WTC11 (cell line): Measurements from ENCODE around the gene ITPR2.

Experiments
- ATF1 ChIP-seq: sonication (generic); formaldehyde crosslinking; IDR thresholded peaks from 2 replicates; pipeline ENCODE4 v1.8.1; 2023; ENCODE audit warnings: mild to moderate bottlenecking, moderate library complexity, missing genetic modification reagents
- FOXP1 ChIP-seq: sonication (generic); formaldehyde crosslinking; IDR thresholded peaks from 2 replicates; pipeline ENCODE4 v1.8.0; 2022; ENCODE audit warnings: missing genetic modification reagents, mild to moderate bottlenecking, moderate library complexity, borderline replicate concordance
- NR2C2 ChIP-seq: sonication (generic); formaldehyde crosslinking; IDR thresholded peaks from 2 replicates; pipeline ENCODE4 v1.8.0; 2022; ENCODE audit warnings: mild to moderate bottlenecking, missing genetic modification reagents
- ZBTB21 ChIP-seq: sonication (generic); formaldehyde crosslinking; IDR thresholded peaks from 2 replicates; pipeline ENCODE4 v1.8.1; 2023; ENCODE audit warnings: mild to moderate bottlenecking, missing genetic modification reagents, borderline replicate concordance
- ZNF317 ChIP-seq: sonication (generic); formaldehyde crosslinking; IDR thresholded peaks from 2 replicates; pipeline ENCODE4 v1.8.1; 2023; ENCODE audit warnings: low read depth, mild to moderate bottlenecking, moderate library complexity, missing genetic modification reagents, borderline replicate concordance
- ZNF671 ChIP-seq: fragments of 250-450 bp; sonication (Bioruptor Pico); IDR thresholded peaks from 2 replicates; pipeline ENCODE4 v1.8.0; 2021; ENCODE audit warnings: mild to moderate bottlenecking
- TF ChIP-seq, protein P1 (sequence below): fragments of 200-600 bp; IDR thresholded peaks from 2 replicates; pipeline ENCODE4 v1.8.0; 2022; ENCODE audit warnings: antibody characterized with exemption
- TF ChIP-seq, protein P2 (sequence below): sonication (generic); formaldehyde crosslinking; conservative IDR thresholded peaks from 2 replicates; pipeline ENCODE4 v1.8.1; 2023; ENCODE audit warnings: mild to moderate bottlenecking, low read depth, missing genetic modification reagents, moderate library complexity
- TF ChIP-seq, protein P3 (sequence below): sonication (generic); formaldehyde crosslinking; IDR thresholded peaks from 2 replicates; pipeline ENCODE4 v1.8.0; 2022; ENCODE audit warnings: mild to moderate bottlenecking, missing genetic modification reagents
- TF ChIP-seq, protein P4 (sequence below): sonication (generic); formaldehyde crosslinking; IDR thresholded peaks from 2 replicates; pipeline ENCODE4 v1.8.0; 2023; ENCODE audit warnings: missing genetic modification reagents, mild to moderate bottlenecking, borderline replicate concordance
- TF ChIP-seq, protein P5 (sequence below): sonication (generic); formaldehyde crosslinking; IDR thresholded peaks from 2 replicates; pipeline ENCODE4 v1.8.1; 2022; ENCODE audit warnings: low read depth, missing genetic modification reagents, borderline replicate concordance
- TF ChIP-seq, protein P6 (sequence below): sonication (generic); formaldehyde crosslinking; conservative IDR thresholded peaks from 2 replicates; pipeline ENCODE4 v1.8.1; 2022; ENCODE audit warnings: mild to moderate bottlenecking, missing genetic modification reagents
- TF ChIP-seq, protein P7 (sequence below): sonication (generic); formaldehyde crosslinking; IDR thresholded peaks from 2 replicates; pipeline ENCODE4 v1.8.0; 2022; ENCODE audit warnings: mild to moderate bottlenecking, missing genetic modification reagents

DNA sequence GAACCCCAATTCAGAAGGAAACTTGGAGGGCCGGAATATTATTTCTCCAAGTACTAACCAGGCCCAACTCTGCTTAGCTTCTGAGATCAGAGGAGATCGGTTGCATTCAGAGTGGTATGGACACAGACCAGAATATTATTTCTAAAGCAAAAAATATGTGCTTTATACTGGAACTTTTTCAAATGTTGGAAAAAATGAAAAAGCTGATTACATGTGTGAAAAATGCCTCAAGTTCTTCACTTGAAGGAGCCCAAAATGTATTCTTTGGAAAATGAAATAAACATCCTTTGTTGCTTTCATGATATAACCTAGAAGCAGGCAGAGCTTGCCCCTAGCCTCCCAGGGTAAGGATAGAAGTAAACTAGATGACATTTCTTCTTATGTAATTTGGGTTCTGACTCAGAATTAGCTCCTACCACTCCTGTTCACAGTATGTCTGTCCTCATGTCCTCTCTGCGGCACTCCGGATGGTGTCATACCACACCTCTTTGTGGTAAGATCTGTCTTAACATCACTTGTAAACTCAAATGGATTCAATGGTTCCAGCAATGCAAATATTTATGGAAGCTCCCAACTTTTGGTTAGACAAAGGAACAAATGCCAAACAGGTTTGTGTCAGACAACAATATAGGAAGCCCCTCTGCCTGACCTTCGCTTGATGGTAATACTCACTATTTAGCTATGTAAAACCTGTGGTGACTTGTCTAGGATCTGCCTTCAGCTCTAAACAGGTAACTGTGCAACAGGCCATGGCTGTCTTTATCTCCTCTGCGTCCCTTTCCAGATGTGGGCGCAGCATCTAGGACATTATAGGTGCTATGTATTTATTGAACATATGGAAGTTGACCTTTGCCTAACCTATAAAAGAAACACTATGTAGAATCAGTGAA is 459.1 kb downstream of the ITPR2 start:
- TF ChIP-seq, protein P1, sequence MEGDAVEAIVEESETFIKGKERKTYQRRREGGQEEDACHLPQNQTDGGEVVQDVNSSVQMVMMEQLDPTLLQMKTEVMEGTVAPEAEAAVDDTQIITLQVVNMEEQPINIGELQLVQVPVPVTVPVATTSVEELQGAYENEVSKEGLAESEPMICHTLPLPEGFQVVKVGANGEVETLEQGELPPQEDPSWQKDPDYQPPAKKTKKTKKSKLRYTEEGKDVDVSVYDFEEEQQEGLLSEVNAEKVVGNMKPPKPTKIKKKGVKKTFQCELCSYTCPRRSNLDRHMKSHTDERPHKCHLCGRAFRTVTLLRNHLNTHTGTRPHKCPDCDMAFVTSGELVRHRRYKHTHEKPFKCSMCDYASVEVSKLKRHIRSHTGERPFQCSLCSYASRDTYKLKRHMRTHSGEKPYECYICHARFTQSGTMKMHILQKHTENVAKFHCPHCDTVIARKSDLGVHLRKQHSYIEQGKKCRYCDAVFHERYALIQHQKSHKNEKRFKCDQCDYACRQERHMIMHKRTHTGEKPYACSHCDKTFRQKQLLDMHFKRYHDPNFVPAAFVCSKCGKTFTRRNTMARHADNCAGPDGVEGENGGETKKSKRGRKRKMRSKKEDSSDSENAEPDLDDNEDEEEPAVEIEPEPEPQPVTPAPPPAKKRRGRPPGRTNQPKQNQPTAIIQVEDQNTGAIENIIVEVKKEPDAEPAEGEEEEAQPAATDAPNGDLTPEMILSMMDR: no peak
- TF ChIP-seq ZNF317 (CRISPR knock-in tag): no peak
- TF ChIP-seq ATF1 (CRISPR knock-in tag): no peak
- TF ChIP-seq, protein P2, sequence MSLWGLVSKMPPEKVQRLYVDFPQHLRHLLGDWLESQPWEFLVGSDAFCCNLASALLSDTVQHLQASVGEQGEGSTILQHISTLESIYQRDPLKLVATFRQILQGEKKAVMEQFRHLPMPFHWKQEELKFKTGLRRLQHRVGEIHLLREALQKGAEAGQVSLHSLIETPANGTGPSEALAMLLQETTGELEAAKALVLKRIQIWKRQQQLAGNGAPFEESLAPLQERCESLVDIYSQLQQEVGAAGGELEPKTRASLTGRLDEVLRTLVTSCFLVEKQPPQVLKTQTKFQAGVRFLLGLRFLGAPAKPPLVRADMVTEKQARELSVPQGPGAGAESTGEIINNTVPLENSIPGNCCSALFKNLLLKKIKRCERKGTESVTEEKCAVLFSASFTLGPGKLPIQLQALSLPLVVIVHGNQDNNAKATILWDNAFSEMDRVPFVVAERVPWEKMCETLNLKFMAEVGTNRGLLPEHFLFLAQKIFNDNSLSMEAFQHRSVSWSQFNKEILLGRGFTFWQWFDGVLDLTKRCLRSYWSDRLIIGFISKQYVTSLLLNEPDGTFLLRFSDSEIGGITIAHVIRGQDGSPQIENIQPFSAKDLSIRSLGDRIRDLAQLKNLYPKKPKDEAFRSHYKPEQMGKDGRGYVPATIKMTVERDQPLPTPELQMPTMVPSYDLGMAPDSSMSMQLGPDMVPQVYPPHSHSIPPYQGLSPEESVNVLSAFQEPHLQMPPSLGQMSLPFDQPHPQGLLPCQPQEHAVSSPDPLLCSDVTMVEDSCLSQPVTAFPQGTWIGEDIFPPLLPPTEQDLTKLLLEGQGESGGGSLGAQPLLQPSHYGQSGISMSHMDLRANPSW (CRISPR knock-in tag): no peak
- TF ChIP-seq, protein P3, sequence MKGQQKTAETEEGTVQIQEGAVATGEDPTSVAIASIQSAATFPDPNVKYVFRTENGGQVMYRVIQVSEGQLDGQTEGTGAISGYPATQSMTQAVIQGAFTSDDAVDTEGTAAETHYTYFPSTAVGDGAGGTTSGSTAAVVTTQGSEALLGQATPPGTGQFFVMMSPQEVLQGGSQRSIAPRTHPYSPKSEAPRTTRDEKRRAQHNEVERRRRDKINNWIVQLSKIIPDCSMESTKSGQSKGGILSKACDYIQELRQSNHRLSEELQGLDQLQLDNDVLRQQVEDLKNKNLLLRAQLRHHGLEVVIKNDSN: no peak
- TF ChIP-seq, protein P4, sequence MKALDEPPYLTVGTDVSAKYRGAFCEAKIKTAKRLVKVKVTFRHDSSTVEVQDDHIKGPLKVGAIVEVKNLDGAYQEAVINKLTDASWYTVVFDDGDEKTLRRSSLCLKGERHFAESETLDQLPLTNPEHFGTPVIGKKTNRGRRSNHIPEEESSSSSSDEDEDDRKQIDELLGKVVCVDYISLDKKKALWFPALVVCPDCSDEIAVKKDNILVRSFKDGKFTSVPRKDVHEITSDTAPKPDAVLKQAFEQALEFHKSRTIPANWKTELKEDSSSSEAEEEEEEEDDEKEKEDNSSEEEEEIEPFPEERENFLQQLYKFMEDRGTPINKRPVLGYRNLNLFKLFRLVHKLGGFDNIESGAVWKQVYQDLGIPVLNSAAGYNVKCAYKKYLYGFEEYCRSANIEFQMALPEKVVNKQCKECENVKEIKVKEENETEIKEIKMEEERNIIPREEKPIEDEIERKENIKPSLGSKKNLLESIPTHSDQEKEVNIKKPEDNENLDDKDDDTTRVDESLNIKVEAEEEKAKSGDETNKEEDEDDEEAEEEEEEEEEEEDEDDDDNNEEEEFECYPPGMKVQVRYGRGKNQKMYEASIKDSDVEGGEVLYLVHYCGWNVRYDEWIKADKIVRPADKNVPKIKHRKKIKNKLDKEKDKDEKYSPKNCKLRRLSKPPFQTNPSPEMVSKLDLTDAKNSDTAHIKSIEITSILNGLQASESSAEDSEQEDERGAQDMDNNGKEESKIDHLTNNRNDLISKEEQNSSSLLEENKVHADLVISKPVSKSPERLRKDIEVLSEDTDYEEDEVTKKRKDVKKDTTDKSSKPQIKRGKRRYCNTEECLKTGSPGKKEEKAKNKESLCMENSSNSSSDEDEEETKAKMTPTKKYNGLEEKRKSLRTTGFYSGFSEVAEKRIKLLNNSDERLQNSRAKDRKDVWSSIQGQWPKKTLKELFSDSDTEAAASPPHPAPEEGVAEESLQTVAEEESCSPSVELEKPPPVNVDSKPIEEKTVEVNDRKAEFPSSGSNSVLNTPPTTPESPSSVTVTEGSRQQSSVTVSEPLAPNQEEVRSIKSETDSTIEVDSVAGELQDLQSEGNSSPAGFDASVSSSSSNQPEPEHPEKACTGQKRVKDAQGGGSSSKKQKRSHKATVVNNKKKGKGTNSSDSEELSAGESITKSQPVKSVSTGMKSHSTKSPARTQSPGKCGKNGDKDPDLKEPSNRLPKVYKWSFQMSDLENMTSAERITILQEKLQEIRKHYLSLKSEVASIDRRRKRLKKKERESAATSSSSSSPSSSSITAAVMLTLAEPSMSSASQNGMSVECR (CRISPR knock-in tag): no peak
- no peak for TF ChIP-seq FOXP1 (CRISPR knock-in tag)
- TF ChIP-seq, protein P5, sequence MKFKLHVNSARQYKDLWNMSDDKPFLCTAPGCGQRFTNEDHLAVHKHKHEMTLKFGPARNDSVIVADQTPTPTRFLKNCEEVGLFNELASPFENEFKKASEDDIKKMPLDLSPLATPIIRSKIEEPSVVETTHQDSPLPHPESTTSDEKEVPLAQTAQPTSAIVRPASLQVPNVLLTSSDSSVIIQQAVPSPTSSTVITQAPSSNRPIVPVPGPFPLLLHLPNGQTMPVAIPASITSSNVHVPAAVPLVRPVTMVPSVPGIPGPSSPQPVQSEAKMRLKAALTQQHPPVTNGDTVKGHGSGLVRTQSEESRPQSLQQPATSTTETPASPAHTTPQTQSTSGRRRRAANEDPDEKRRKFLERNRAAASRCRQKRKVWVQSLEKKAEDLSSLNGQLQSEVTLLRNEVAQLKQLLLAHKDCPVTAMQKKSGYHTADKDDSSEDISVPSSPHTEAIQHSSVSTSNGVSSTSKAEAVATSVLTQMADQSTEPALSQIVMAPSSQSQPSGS (CRISPR knock-in tag): no peak
- no peak for TF ChIP-seq NR2C2 (CRISPR knock-in tag)
- TF ChIP-seq, protein P6, sequence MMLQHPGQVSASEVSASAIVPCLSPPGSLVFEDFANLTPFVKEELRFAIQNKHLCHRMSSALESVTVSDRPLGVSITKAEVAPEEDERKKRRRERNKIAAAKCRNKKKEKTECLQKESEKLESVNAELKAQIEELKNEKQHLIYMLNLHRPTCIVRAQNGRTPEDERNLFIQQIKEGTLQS (CRISPR knock-in tag): no peak
- TF ChIP-seq ZNF671 (CRISPR knock-in tag): no peak
- TF ChIP-seq, protein P7, sequence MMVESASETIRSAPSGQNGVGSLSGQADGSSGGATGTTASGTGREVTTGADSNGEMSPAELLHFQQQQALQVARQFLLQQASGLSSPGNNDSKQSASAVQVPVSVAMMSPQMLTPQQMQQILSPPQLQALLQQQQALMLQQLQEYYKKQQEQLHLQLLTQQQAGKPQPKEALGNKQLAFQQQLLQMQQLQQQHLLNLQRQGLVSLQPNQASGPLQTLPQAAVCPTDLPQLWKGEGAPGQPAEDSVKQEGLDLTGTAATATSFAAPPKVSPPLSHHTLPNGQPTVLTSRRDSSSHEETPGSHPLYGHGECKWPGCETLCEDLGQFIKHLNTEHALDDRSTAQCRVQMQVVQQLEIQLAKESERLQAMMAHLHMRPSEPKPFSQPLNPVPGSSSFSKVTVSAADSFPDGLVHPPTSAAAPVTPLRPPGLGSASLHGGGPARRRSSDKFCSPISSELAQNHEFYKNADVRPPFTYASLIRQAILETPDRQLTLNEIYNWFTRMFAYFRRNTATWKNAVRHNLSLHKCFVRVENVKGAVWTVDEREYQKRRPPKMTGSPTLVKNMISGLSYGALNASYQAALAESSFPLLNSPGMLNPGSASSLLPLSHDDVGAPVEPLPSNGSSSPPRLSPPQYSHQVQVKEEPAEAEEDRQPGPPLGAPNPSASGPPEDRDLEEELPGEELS (CRISPR knock-in tag): no peak
- no peak for TF ChIP-seq ZBTB21 (CRISPR knock-in tag)
